Keratinocyte (primary cell): Measurements from ENCODE around the gene CPA3. TPM values are rescaled to one million over a fixed set of nuclear protein-coding genes. Genes with fewer than 3 reads are reported as not detected.

Source experiments
- DNase-seq: peaks from one replicate; pipeline ENCODE4 v3.0.0-alpha.2; 2011; ENCODE audit warnings: low read depth, missing footprints, low spot score
- FAIRE-seq: peaks from 2 replicates; lab custom pipeline; 2011; peaks lifted over from hg19 to GRCh38; lab: Jason Lieb, UNC
- H2AFZ ChIP-seq: 2 replicates; pipeline ENCODE4 v1.6.0; 2012; ENCODE audit warnings: low read length, control low read depth, inconsistent platforms; ENCODE audit not compliant: control insufficient read depth
- H3K27ac ChIP-seq: 2 replicates; pipeline ENCODE4 v1.5.1; 2011; ENCODE audit warnings: low read length; ENCODE audit not compliant: control insufficient read depth, insufficient read depth
- H3K27me3 ChIP-seq: 3 replicates; pipeline ENCODE4 v1.6.0; 2011; ENCODE audit warnings: low read length; ENCODE audit not compliant: control insufficient read depth, insufficient read depth; ENCODE audit errors: extremely low read depth
- H3K36me3 ChIP-seq, 2 experiments: 2 replicates in 1 of 2; 3 replicates in 1 of 2; pipeline ENCODE4 v1.5.1; 2011; ENCODE audit warnings: low read length in 2 of 2, mild to moderate bottlenecking in 1 of 2; ENCODE audit not compliant: control insufficient read depth in 2 of 2, insufficient read depth in 2 of 2; ENCODE audit errors: extremely low read depth in 1 of 2
- H3K4me1 ChIP-seq: 3 replicates; pipeline ENCODE4 v1.5.1; 2011; ENCODE audit warnings: low read length; ENCODE audit not compliant: control insufficient read depth, insufficient read depth; ENCODE audit errors: extremely low read depth
- H3K4me2 ChIP-seq: 3 replicates; pipeline ENCODE4 v1.6.0; 2011; ENCODE audit warnings: low read depth, low read length; ENCODE audit not compliant: control insufficient read depth, insufficient read depth; ENCODE audit errors: extremely low read depth
- H3K4me3 ChIP-seq, 3 experiments: fragments of 200-600 bp in 1 of 3; sonication (generic) in 1 of 3; 2 replicates in 2 of 3; 3 replicates in 1 of 3; pipeline ENCODE4 v1.5.1; 2011 to 2016; ENCODE audit warnings: low read length in 3 of 3, mild to moderate bottlenecking in 3 of 3, control low read depth in 2 of 3, inconsistent platforms in 1 of 3, low read depth in 1 of 3, mixed read lengths in 1 of 3, mixed run types in 1 of 3, moderate library complexity in 1 of 3; ENCODE audit not compliant: control insufficient read depth in 2 of 3, insufficient read depth in 2 of 3; ENCODE audit errors: extremely low read depth in 1 of 3
- H3K79me2 ChIP-seq: 2 replicates; pipeline ENCODE4 v1.6.0; 2012; ENCODE audit warnings: low read length; ENCODE audit not compliant: control insufficient read depth, insufficient read depth
- H3K9ac ChIP-seq: 3 replicates; pipeline ENCODE4 v1.6.0; 2011; ENCODE audit warnings: low read length; ENCODE audit not compliant: control insufficient read depth, insufficient read depth; ENCODE audit errors: extremely low read depth
- H3K9me1 ChIP-seq: 3 replicates; pipeline ENCODE4 v1.6.0; 2011; ENCODE audit warnings: low read length; ENCODE audit not compliant: control insufficient read depth, insufficient read depth; ENCODE audit errors: extremely low read depth
- H3K9me3 ChIP-seq: 2 replicates; pipeline ENCODE4 v1.5.1; 2012; ENCODE audit warnings: low read depth, low read length; ENCODE audit not compliant: control insufficient read depth
- H4K20me1 ChIP-seq: 3 replicates; pipeline ENCODE4 v1.6.0; 2011; ENCODE audit warnings: low read length; ENCODE audit not compliant: control insufficient read depth, insufficient read depth; ENCODE audit errors: extremely low read depth
- EZH2 ChIP-seq: IDR thresholded peaks from one replicate; pipeline ENCODE4 v1.6.1; 2012; ENCODE audit warnings: inconsistent platforms, mild to moderate bottlenecking, low read length, moderate library complexity
- dilution Hi-C: fragments of 300-500 bp; cut with MboI; formaldehyde crosslinking; loops from one replicate; pipeline ENCODE4 v1.7.0; 2020; ENCODE audit warnings: low sequenced_read_pairs; ENCODE audit not compliant: extremely low pct_ligation_motif_present
- polyA plus RNA-seq, 5 experiments: library from polyadenylated mRNA; depleted of rRNA in 3 of 5; stranded (reverse) in 3 of 5; stranded (forward) in 1 of 5; unstranded in 1 of 5; fragments of >200 nt; gene quantifications; 1 replicate in 1 of 5; 2 replicates in 3 of 5; 3 replicates in 1 of 5; pipeline versions ENCODE4 v1.2.1 to v1.2.3, GENCODE V29; 2011 to 2012; ENCODE audit warnings: missing spikeins in 2 of 5, low read depth in 1 of 5, low replicate concordance in 1 of 5
- TF ChIP-seq, protein P1 (sequence below), 3 experiments: IDR thresholded peaks in 1 of 3; conservative IDR thresholded peaks in 1 of 3; optimal IDR thresholded peaks in 1 of 3; 2 replicates in 2 of 3; 3 replicates in 1 of 3; pipeline versions ENCODE3 to v1.5.1; 2011; ENCODE audit warnings: low read length in 3 of 3, mild to moderate bottlenecking in 3 of 3, moderate library complexity in 2 of 3, control low read depth in 1 of 3, inconsistent platforms in 1 of 3; ENCODE audit not compliant: insufficient read depth in 2 of 3; ENCODE audit errors: extremely low read depth in 1 of 3

CPA3 gene
- polyA plus RNA-seq, 1 donor (not counting 4 experiments of a cell fraction or from before 2014, with no cell fraction given): not detected

GRCh38 chr3:148914936-148915690 is 50.0 kb downstream of the CPA3 start:
- Histone ChIP-seq H3K4me2 (no peak overlapping the region), H3K27ac (no peak overlapping the region), H3K79me2 (no peaks in the 10 kb centered on the region), H3K27me3 (no peaks in the 10 kb centered on the region), H3K9me3 (no peaks in the 10 kb centered on the region), H3K9me1 (no peaks in the 10 kb centered on the region), H3K4me1 (no peaks in the 10 kb centered on the region), H2AFZ (no peak overlapping the region), H3K4me3 (no peak overlapping the region), H3K36me3 (no peaks in the 10 kb centered on the region), H3K9ac (no peak overlapping the region), H4K20me1 (no peaks in the 10 kb centered on the region)
- DNase-seq (no peak), FAIRE-seq (no peak)
- TF ChIP-seq, protein P1, sequence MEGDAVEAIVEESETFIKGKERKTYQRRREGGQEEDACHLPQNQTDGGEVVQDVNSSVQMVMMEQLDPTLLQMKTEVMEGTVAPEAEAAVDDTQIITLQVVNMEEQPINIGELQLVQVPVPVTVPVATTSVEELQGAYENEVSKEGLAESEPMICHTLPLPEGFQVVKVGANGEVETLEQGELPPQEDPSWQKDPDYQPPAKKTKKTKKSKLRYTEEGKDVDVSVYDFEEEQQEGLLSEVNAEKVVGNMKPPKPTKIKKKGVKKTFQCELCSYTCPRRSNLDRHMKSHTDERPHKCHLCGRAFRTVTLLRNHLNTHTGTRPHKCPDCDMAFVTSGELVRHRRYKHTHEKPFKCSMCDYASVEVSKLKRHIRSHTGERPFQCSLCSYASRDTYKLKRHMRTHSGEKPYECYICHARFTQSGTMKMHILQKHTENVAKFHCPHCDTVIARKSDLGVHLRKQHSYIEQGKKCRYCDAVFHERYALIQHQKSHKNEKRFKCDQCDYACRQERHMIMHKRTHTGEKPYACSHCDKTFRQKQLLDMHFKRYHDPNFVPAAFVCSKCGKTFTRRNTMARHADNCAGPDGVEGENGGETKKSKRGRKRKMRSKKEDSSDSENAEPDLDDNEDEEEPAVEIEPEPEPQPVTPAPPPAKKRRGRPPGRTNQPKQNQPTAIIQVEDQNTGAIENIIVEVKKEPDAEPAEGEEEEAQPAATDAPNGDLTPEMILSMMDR (optimal IDR thresholded peaks at IDR 0.05 in 1 of 3, IDR thresholded peaks at IDR 0.05 in 1 of 3, conservative IDR thresholded peaks at IDR 0.05 in 1 of 3; ENCODE audit: extremely low read depth in 1 of 3, insufficient read depth in 2 of 3, low read length in 3 of 3): no peak
- no peak for TF ChIP-seq EZH2
- dilution Hi-C loops: no loop called here

GRCh38 chr3:148916132-148916531 is 51.0 kb downstream of the CPA3 start:
- Histone ChIP-seq H3K36me3 (no peaks in the 10 kb centered on the region), H3K9me3 (no peaks in the 10 kb centered on the region), H3K9me1 (no peaks in the 10 kb centered on the region), H2AFZ (no peak overlapping the region), H3K27ac (no peak overlapping the region), H3K4me3 (no peak overlapping the region), H3K79me2 (no peaks in the 10 kb centered on the region), H3K4me1 (no peaks in the 10 kb centered on the region), H3K27me3 (no peaks in the 10 kb centered on the region), H4K20me1 (no peaks in the 10 kb centered on the region), H3K9ac (no peak overlapping the region), H3K4me2 (no peak overlapping the region)
- dilution Hi-C loops: no loop called here
- DNase-seq: no peak
- FAIRE-seq: no peak
- TF ChIP-seq EZH2: no peak
- TF ChIP-seq, protein P1 (optimal IDR thresholded peaks at IDR 0.05 in 1 of 3, IDR thresholded peaks at IDR 0.05 in 1 of 3, conservative IDR thresholded peaks at IDR 0.05 in 1 of 3; ENCODE audit: extremely low read depth in 1 of 3, insufficient read depth in 2 of 3, low read length in 3 of 3): no peak
